ENCODE measurements around the gene HMX1.

HMX1 gene

DNA sequence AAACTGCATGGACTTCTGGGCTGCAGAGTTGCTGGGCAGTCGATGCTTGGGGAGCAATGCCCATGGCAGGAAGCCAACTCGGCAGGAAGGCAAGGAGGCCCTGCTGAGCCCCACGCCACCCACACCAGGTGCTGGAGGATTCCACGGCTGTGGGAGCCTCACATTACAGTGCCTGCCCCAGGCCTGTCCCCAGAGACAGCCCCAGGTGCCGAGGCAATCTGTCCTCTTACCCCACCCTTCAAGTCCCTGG lies 53.9 kb downstream of the HMX1 start:
- no peak for DNase-seq (ENCODE audit: extremely low spot score)
- CTCF ChIA-PET: interaction anchor here (1.2 to 3.0 kb wide), 2 partner anchors 21 to 27 kb away, joined by 3 to 17 read pairs; no protein-coding TSS in a partner anchor
- TF ChIP-seq, protein P1, sequence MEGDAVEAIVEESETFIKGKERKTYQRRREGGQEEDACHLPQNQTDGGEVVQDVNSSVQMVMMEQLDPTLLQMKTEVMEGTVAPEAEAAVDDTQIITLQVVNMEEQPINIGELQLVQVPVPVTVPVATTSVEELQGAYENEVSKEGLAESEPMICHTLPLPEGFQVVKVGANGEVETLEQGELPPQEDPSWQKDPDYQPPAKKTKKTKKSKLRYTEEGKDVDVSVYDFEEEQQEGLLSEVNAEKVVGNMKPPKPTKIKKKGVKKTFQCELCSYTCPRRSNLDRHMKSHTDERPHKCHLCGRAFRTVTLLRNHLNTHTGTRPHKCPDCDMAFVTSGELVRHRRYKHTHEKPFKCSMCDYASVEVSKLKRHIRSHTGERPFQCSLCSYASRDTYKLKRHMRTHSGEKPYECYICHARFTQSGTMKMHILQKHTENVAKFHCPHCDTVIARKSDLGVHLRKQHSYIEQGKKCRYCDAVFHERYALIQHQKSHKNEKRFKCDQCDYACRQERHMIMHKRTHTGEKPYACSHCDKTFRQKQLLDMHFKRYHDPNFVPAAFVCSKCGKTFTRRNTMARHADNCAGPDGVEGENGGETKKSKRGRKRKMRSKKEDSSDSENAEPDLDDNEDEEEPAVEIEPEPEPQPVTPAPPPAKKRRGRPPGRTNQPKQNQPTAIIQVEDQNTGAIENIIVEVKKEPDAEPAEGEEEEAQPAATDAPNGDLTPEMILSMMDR (IDR thresholded peaks at IDR 0.05; ENCODE audit: control extremely low read depth, extremely low read depth, low read depth, missing control alignments): no peak
- POLR2A ChIA-PET: no interaction called here

DNA sequence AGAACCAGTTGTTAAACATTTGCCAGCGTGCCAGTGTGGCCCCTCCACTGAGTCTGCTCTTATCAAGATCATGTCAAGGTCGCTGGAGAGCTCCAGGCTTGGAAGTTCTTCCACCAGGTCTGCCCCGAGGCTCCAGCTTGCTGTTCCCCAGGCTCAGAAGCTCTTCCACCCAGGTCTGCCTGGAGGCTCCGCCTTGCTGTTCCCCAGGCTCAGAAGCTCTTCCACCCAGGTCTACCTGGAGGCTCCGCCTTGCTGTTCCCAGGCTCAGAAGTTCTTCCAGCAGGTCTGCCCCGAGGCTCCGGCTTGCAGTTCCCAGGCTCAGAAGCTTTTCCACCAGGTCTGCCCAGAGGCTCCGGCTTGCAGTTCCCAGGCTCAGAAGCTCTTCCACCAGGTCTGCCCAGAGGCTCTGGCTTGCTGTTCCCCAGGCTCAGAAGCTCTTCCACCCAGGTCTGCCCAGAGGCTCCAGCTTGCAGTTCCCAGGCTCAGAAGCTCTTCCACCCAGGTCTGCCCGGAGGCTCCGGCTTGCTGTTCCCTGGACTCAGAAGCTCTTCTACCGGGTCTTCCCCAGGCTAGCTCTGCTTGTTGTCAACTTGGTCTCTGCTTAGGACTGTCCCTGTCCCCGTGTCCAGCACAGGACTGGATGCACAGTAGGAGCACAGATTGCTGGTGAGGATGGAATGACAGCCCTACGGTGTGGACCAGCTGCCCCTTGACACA lies 54.4 kb downstream of the HMX1 start:
- POLR2A ChIA-PET: no interaction called here
- DNase-seq (ENCODE audit: extremely low spot score): no peak
- TF ChIP-seq, protein P1 (IDR thresholded peaks at IDR 0.05; ENCODE audit: control extremely low read depth, extremely low read depth, low read depth, missing control alignments): no peak
- CTCF ChIA-PET: interaction anchor here (1.2 to 3.0 kb wide), 2 partner anchors 21 to 27 kb away, joined by 3 to 17 read pairs; no protein-coding TSS in a partner anchor
